Neutrophil (primary cell): ENCODE measurements around the gene TMED4.
"Not testable (repeated sequence)": the region's sequence is repeated elsewhere in the genome, so short reads cannot be mapped to it uniquely, and the experiment has no call there.

Experiments
- H3K27ac ChIP-seq: fragments of 200-600 bp; sonication (generic); 2 replicates; pipeline ENCODE4 v1.5.1; 2016; ENCODE audit warnings: mild to moderate bottlenecking, moderate library complexity
- H3K27me3 ChIP-seq: fragments of 200-600 bp; sonication (generic); 2 replicates; pipeline ENCODE4 v1.6.0; 2016; ENCODE audit warnings: mild to moderate bottlenecking
- H3K36me3 ChIP-seq: fragments of 200-600 bp; sonication (generic); 2 replicates; pipeline ENCODE4 v1.5.1; 2017
- H3K4me1 ChIP-seq, 2 experiments: fragments of 200-600 bp in 1 of 2; sonication (generic) in 1 of 2; 1 replicate in 1 of 2; 2 replicates in 1 of 2; pipeline versions ENCODE4 v1.5.1 to v1.6.1; 2013 to 2016; ENCODE audit warnings: low read depth in 1 of 2, low read length in 1 of 2, mild to moderate bottlenecking in 1 of 2, moderate library complexity in 1 of 2; ENCODE audit not compliant: control insufficient read depth in 1 of 2, insufficient read depth in 1 of 2
- H3K4me3 ChIP-seq, 2 experiments: fragments of 200-600 bp in 1 of 2; sonication (generic) in 1 of 2; 1 replicate in 1 of 2; 2 replicates in 1 of 2; pipeline ENCODE4 v1.5.1; 2013 to 2016; ENCODE audit warnings: low read depth in 1 of 2, low read length in 1 of 2, mild to moderate bottlenecking in 1 of 2, moderate library complexity in 1 of 2
- H3K9me3 ChIP-seq: fragments of 200-600 bp; sonication (generic); 2 replicates; pipeline ENCODE4 v1.5.1; 2016
- TF ChIP-seq, protein P1 (sequence below): fragments of 200-600 bp; sonication (generic); IDR thresholded peaks from 2 replicates; pipeline ENCODE4 v1.5.1; 2016; ENCODE audit warnings: antibody characterized with exemption

Gene TMED4

DNA sequence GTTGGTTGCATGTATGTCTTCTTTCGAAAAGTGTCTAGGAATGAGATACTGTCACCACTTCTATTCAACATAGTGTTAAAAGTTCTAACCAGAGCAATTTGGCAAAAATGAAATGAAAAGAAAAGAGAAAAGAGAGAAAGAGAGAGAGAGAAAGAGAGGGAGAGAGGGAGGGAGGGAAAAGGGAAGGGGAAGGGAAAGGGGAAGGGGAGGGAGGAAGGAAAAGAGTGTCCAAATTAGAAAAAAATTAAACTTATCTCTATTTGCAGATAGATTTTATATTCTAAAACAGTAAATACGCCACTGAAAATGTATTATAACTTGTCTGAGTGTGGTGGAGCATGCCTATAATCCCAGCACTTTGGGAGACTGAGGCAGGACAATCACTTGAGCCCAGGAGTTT is 24.5 kb downstream of the TMED4 start:
- Histone ChIP-seq H3K36me3 (no peaks in the 10 kb centered on the region), H3K27me3 (peaks cover 7% of the 10 kb centered on the region), H3K9me3 (no peaks in the 10 kb centered on the region), H3K27ac (no peak overlapping the region), H3K4me3 (no peak overlapping the region), H3K4me1 (no peaks in the 10 kb centered on the region)
- TF ChIP-seq, protein P1, sequence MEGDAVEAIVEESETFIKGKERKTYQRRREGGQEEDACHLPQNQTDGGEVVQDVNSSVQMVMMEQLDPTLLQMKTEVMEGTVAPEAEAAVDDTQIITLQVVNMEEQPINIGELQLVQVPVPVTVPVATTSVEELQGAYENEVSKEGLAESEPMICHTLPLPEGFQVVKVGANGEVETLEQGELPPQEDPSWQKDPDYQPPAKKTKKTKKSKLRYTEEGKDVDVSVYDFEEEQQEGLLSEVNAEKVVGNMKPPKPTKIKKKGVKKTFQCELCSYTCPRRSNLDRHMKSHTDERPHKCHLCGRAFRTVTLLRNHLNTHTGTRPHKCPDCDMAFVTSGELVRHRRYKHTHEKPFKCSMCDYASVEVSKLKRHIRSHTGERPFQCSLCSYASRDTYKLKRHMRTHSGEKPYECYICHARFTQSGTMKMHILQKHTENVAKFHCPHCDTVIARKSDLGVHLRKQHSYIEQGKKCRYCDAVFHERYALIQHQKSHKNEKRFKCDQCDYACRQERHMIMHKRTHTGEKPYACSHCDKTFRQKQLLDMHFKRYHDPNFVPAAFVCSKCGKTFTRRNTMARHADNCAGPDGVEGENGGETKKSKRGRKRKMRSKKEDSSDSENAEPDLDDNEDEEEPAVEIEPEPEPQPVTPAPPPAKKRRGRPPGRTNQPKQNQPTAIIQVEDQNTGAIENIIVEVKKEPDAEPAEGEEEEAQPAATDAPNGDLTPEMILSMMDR, result no peak

DNA sequence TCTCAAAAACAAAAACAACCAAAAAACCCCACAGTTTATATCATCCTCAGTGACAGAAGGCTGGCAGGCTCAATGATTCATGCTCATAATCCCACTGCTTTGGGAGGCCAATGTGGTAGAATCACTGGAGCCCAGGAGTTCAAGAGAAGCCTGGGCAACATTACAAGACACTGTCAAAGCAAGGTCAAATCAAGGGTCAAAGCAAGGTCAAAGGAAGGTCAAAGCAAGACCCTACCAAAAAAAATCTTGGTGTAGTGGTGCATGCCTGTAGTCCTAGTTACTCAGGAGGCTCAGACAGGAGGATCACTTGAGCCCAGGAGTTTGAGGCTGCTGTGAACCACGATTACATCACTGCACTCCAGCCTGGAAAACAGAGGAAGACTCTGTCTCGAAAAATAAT is 26.7 kb downstream of the TMED4 start:
- H3K27ac ChIP-seq, result no peak overlapping the region
- no peaks in the 10 kb centered on the region for H3K36me3 ChIP-seq
- TF ChIP-seq, protein P1, result no peak
- H3K9me3 ChIP-seq, result no peaks in the 10 kb centered on the region
- no peaks in the 10 kb centered on the region for H3K4me1 ChIP-seq
- peaks cover 22% of the 10 kb centered on the region for H3K27me3 ChIP-seq
- no peak overlapping the region for H3K4me3 ChIP-seq

DNA sequence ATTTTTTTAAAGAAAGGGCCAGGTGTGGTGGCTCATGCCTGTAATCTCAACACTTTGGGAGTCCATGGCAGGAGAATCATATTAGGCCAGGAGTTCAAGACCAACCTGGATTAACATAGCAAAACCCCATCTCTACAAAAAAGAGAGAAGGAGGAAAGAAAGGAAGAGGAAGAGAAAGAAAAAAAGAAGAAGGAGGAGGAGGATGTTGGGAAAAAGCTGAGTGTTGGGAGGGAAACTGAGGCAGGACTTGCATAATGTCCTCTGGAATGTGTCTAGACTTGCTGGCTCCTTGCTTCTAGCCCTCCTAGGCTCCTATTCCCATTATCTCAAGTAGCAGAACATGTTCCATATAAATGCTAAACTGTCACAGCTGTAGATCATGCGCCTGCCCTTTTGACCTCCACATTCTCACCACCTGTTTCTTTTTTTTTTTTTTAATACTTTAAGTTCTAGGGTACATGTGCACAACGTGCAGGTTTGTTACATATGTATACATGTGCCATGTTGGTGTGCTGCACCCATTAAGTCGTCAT is 29.5 kb downstream of the TMED4 start:
- not testable (repeated sequence) for H3K4me1 ChIP-seq, H3K4me3 ChIP-seq, H3K36me3 ChIP-seq, H3K27ac ChIP-seq, H3K9me3 ChIP-seq
- H3K27me3 ChIP-seq, result peaks cover 50% of the 10 kb centered on the region

DNA sequence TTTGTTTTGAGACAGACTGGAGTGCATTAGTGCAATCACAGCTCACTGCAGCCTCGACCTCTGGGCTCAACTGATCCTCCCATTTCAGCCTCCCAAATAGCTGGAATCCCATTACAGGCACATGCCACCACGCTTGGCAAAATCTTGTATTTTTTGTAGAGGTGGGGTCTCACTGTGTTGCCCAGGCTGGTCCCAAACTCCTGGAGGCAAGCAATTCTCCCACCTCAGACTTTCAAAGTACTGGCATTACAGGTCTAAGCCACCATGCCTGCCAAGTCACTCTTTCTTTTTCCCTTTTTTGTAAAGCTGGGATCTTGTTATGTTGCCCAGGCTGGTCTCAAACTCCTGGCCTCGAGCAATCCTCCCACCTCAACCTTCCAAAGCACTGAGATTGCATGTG is 32.6 kb downstream of the TMED4 start:
- no peaks in the 10 kb centered on the region for H3K9me3 ChIP-seq
- H3K4me3 ChIP-seq, result no peak overlapping the region
- TF ChIP-seq, protein P1, result no peak
- H3K27me3 ChIP-seq, result peaks cover 50% of the 10 kb centered on the region
- H3K36me3 ChIP-seq, result no peaks in the 10 kb centered on the region
- no peaks in the 10 kb centered on the region for H3K4me1 ChIP-seq
- no peak overlapping the region for H3K27ac ChIP-seq

DNA sequence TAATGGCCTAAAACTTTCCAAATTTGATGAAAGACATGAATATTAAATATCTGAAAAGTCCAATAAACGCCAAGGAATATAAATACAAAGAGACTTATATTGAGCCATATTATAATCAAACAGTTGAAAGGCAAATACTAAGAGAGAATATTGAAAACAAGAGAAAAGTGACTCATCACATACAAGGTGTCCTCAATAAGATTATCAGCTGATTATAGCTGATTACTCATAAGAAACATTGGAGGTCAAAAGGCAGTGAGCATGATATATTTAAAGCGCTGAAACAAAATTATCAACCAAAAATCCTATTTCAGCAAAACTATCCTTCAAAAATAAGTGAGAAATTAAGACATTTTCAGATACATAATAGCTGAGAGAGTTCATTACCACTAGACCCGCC is 33.1 kb downstream of the TMED4 start:
- peaks cover 50% of the 10 kb centered on the region for H3K27me3 ChIP-seq
- no peaks in the 10 kb centered on the region for H3K36me3 ChIP-seq
- no peaks in the 10 kb centered on the region for H3K9me3 ChIP-seq
- H3K4me3 ChIP-seq, result no peak overlapping the region
- no peaks in the 10 kb centered on the region for H3K4me1 ChIP-seq
- H3K27ac ChIP-seq, result no peak overlapping the region
- TF ChIP-seq, protein P1, result no peak

DNA sequence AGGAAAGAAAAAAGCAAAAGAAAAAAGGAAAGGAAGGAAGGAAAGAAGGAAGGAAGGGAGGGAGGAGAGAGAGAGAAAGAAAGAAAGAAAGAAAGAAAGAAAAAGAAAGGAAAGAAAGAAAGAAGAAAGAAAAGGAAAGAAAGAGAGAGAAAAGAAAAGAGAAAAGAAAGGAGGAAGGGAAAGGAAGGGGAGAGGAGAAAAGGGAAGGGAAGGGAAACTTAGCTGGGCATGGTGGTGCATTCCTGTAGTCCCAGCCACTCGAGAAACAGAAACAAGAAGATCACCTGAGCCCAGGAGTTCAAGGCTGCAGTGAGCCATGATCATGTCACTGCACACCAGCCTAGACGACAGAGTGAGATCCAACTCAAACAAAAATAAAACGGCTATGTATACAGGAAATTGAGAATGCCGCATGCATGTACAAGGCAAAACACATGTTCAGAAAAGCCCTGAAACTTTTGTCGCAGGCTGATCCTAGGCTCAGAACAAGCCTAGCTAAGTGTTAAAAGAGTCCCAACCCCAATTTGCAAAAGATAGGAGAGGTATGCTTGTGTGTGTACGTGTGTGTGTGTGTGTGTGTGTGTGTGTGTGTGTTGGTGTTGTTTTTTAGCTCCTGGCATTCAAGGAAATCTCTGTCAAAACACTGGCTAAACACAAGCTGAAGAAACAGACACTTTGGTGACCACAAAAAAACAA is 34.3 kb downstream of the TMED4 start:
- H3K4me1 ChIP-seq, result no peaks in the 10 kb centered on the region
- no peaks in the 10 kb centered on the region for H3K36me3 ChIP-seq
- no peak overlapping the region for H3K4me3 ChIP-seq
- TF ChIP-seq, protein P1, result no peak
- H3K27me3 ChIP-seq, result peaks cover 43% of the 10 kb centered on the region
- no peak overlapping the region for H3K27ac ChIP-seq
- no peaks in the 10 kb centered on the region for H3K9me3 ChIP-seq
